HG02970 (cell line): Measurements from ENCODE around the gene ZMIZ1.

Experiments
- ATAC-seq: cut with Tn5 transposase; IDR thresholded peaks from one replicate; pipeline ENCODE4 v1.9.1; 2021; ENCODE audit warnings: mild to moderate bottlenecking, moderate library complexity, moderate number of reproducible peaks; ENCODE audit not compliant: unreplicated experiment, low FRiP score

The ZMIZ1 gene

GRCh38 chr10:79310911-79311573 lies 242.3 kb downstream of the ZMIZ1 start:
- no peak for ATAC-seq

- ATAC-seq = no peak
These were observed 243.0 kb downstream of the ZMIZ1 start for GRCh38 chr10:79311581-79312407.

DNA sequence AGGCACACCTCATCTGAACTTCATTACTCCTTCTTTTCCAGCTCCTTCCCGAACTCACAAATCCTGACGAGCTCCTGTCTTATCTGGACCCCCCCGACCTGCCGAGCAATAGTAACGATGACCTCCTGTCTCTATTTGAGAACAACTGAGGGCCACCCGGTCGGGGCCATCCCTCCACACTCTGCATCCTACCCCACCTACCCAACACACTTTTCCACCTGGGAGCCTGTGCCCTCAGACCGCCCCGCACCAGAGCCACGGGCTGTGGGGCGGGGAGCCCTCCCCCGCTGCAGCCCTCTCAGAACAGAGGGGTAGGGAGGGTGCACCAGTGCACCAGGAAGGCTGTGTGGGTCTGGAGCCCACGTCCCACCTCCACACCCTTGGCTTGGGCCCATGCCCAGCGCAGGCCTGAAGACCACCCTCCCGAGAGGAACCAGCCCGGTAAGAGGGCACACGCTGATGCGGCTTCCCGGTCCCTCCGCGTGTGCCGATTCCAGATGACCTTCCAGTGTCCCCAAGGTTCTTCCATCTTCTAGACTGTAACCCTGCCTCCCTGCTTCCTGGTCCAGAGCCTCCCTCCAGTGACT lies 243.9 kb downstream of the ZMIZ1 start:
- ATAC-seq = no peak

DNA sequence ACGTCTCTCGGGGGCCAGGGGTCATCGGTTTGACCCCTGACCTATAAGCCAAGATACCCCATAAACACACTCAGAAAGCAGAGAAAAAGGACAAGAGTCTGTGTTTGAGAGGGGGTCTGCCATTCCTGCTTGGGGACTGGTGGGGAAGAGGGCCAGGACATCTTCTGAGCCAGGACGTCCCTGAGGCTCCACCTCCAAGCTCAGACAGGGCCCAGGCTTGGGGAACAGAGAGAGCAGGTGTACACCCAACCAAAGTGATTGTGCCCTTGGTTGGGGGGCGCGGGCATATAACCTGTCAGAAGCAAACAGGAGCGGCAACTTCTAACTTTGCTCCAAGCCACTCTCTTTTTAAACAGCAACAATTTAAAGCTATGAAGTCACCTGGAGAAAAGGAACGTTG lies 244.6 kb downstream of the ZMIZ1 start:
- ATAC-seq = no peak

- ATAC-seq = no peak
These were observed 245.2 kb downstream of the ZMIZ1 start for GRCh38 chr10:79313911-79314439.

DNA sequence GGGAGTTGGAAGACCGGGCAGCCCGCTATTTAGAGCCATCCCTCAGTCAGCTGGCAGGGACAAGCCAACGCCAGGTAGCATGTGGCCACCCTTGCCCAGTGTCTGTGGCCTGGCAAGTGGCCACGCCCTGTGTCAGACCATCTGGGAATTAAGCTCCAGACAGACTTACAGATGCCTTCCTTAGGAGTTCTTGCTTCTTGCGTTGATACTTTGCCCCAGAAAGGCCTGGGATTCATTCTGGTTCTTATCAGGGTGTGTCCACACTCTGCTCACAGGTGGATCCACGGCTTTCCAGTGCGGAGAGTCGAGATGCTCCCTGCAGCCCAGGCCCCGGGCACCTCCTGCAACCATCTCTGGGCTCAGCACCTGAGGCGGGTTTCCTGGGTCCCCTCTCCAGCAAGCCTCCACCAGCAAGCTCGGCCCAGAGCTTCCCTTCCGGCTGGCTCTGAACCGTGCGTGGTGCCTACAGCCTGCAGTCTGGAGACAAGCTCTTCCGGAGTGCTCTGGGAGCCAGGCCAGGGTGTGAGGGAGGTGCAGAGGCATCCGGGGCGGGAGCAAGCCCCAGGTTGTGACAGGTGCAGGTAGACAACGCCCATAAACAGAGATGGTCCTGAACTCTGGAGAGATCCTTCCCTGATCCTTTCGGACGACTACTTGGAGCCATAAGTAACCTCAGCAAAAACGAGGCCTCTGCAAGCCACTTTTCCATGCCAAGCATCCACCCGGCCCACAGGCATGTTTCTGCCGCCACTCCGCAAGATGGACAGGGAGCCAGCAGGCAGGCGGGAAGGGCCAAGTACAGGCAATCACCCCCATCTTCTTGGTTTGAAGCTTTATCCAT lies 246.2 kb downstream of the ZMIZ1 start:
- ATAC-seq = no peak

- ATAC-seq = no peak
These were observed 246.8 kb downstream of the ZMIZ1 start for GRCh38 chr10:79315602-79315920.

DNA sequence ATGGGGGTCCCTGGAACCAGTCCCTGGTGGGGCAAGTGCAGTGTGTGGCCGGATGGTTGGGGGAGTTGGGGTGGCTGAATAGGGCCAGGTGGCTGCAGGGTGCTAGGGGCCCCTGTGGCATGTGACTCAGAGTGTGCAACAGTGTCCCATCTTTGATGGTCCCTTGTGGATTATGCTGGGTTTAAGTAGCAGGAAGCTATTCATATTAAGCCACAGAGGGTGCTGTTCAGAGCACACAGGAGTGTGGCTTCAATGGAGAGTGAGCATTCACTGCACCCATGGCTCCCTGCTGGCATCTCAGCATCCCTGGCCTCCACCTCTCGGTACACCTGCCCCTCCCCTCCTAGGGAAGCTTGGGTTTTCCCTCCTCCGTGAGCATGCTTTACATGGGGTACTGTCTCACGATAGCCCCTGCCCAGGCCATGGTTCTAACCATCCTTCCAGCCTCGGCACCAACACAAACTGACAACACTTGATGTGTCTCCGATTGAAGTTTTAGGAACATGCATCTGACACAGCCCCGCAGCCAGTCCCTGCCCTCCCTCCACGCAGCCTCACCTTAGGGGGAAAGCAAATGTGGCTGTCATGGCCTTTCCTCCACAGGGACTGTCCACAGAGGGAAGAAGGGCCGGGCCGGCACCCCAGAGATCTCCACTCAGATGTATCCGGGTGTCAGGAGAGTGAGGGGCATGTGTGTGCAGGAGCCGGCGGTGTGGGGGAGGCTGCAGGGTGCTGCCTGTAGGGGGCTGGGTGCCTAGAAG lies 248.1 kb downstream of the ZMIZ1 start:
- peak; percentile 50 for ATAC-seq

DNA sequence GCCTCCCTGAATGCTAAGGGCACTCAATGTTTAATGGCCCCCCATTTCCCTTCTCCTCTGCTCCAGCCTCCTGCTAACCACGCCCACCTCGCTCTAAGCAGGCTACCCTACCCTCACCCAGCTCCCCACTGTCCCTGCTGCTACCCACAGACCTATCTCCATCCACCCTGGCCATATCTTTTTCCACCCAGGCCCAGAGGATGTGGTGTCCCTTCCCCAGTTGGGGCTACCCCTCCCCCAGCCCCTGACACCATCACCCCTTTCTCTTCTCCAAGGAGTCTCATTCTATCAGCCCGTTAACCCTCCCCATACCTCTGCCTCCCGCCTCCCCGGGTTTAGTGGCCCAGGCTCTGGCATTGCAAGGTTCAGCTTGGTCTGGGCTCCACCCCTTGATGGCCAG lies 249.6 kb downstream of the ZMIZ1 start:
- ATAC-seq = no peak

DNA sequence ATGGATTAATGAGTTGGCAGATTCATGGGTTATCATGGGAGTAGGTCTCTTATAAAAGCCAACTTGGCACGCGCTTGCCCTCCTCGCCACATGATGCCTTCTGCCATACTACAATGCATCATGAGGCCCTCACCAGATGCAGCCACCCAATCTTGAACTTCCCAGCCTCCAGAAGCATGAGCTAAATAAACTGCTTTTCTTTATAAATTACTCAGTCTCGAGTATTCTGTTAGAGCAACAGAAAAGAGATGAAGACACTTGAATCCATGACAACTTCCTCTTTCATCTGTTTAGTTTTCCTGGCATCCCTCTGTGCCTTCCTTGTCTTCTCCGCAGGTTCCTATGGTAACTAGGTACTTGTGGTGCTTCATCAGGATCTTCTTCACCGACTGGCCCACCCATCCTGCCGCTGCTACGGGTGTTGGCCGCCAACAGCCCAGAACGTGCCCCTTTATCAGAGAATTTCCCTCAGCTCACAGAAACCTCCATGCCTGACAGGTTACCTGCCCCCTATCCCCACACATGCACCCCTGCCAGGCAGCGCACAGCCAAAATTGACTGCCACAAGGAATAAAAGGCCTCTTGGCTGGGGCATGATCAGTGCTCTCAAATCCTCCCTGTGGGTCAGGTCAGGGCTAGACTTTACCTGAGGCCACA lies 250.5 kb downstream of the ZMIZ1 start:
- no peak for ATAC-seq

DNA sequence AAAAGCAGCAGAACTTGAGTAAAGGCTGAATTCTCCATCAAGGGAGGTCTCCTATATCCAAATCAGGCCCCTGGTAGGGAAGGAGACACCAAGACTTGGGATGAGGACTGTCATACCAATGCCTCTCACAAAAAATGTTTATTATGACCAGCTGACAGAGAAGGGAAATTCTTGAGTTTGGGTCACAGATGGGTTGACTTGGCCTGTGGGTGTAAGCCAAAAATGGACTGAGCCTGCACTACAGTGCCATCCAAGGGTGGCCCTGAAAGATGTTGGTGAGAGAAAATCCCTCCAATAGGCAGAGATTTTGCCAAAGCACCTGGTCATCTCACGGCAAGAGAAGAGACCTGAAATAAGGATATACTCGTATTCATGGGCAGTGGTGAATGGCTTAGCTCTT lies 251.6 kb downstream of the ZMIZ1 start:
- no peak for ATAC-seq

DNA sequence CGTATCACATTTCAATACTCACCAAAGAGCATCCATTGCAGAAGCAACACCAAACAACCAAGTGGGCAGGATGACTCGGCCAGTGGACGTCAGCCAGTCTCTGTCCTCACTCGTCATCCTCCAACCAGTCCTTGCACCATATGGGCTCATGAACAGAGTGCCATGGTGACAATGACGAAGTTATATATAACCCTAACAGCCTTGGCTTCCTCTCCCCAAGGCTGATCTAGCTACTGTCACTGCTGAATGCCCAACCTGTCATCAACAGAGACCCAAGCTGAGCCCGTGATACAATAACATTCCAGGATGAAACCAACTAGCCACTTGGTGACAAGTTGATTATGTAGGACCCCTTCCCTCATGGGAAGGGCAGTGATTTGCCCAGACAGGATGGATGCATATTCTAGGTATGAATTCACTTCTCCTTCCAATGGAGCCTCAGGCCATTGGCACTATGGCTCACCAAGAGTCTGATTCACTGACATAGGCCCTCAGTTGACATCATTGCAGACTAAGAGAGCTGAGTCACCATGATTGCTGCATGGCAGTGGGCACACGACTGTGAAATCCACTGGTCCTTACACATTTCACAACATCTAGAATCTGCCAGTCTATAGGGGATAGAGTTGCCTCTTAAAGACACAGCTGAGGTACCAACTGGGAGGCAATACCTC lies 252.2 kb downstream of the ZMIZ1 start:
- no peak for ATAC-seq

DNA sequence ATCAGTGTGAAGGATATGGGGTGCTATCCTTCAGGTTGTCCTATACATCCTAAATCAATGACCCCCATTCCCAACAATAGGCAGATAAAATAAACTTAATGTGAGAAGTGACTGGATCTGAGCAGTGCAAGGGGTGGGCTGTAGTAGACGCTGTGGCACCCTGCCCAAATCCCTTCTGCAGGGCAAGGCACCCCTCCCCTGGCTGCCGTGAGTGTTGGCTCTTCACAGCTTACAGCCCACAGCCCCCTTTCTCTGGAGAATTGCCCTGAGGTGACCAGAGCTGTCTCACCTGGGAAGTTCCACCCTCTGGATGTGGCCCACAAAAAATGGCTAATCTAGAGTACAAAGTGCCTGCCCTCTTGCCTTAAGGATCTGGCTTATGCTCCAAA lies 252.7 kb downstream of the ZMIZ1 start:
- no peak for ATAC-seq

DNA sequence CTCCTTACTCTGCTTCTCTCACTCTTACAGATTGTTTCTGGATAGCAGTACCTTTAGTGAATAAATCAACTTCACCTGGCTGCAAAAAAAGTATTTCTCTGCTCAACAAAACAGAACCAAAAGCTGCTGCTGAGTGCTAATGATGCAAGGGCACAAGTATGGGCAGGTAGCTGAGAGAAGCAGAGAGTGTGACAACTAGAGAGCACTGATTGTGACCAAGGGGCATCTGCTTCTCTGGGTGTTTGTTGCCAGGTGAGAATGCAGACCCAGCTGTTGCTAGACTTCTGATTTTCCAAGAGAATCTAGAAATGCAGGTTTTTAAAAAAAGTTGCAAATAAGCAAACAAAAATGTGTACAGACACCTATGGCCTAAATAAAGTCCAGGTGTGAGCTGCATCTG lies 253.2 kb downstream of the ZMIZ1 start:
- ATAC-seq = no peak

DNA sequence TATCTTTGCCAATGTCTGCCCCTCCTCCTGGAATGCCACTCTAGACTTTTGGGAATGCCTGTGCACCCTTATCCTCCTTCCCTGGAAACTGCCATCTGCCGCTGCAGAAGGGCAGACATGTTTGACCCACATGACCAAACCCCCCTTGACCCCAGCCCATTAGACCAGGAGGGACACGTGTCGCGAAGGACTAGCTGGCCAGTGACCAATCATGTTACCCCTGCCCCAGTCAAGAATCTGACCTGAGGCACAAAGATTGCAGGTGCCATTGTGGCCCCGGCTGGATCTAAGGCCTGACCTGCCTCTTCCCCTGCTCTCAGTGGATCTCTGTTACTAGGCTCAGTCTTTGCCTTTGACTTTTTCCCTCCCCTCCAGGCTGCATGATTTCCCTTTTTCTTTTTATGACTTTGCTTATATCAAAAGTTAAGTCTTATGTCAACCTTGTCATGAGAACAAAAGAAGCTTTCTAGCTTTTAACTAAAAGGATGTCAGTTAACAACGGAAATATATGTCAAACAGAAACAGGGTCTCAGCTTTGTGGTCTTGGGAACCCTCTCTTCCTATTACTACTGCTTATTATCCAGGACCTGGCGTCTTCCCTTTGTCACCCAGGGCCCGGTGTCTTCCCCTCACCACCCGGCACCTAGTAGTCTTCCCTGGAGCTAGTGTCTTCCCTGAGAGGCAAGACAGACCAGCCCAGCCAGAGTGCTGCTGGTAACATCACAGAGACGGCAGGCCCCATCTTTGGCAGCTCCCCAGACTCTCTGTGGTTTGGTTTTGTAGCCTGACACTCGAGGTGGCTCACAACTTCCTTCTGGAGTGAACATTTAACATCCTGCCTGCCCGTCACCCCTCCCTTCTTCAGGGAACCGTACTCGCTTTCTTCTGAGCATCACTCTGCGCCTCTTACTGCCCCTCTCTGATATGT lies 254.1 kb downstream of the ZMIZ1 start:
- ATAC-seq = no peak

DNA sequence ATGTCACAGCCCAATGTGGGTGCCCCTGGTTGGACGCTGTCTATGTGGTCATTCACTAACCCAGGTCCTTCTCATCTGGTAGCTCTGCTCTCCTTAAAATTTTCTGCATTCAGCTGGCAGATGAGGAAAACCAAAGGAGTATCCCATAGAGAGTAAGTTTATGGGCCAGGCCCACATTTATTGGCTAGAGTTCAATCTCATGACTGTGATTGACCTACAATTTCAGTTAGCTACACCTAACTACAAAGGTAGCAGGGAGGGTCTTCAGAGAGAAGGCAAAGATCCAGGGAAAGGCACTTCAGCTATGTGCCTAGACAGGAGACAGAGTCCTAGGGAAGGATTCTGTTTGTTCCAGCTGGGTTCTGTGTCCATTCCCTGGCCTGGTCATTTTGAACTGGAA lies 254.8 kb downstream of the ZMIZ1 start:
- no peak for ATAC-seq

DNA sequence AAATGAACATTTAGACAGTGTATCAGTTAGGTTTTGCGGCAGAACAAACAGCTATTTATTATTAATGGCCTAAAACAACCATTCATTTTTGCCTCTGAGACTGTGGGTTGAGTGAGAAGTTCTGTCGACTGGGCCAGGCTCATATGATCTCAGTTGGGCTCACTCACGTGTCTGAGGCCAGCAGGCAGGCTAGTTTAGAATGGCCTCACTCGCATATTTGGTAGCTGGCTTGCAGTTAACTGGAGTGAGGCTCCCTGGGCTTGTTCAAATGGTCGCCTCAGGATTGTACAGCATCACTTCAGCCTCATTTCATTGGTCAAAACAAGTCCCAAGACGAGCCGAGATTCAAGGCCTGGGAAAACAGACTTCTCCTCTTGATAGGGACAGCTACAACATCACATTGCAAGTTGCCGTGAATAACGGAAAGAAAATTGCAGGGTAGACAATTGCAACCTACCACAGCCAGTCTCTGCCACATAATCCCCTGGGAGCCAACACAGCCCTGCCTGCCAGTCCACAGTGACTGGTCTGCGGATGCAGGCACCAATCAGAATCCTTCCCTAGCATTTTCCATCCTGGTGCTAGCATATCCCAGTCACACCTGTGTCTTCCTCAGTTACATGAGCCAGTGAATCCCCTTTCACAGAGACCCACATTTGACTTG lies 255.4 kb downstream of the ZMIZ1 start:
- no peak for ATAC-seq
